Fibroblast of skin of right quadriceps (primary cell): ENCODE data around the gene GPR50.
A peak's percentile ranks its signal among the peaks of the same experiment; 100 is the strongest.

Experiments
- DNase-seq: peaks from one replicate; pipeline ENCODE4 v3.0.0-alpha.2; 2013

Gene GPR50

GRCh38 chrX:151176231-151176750 is at the start of gene GPR50:
TSS of gene GPR50 (plus strand) at chrX:151176584. CDS start at chrX:151176722, 138 bp downstream.
- no peak for DNase-seq

GRCh38 chrX:151132531-151132930 is 43.9 kb upstream of the GPR50 start:
- no peak for DNase-seq

DNA sequence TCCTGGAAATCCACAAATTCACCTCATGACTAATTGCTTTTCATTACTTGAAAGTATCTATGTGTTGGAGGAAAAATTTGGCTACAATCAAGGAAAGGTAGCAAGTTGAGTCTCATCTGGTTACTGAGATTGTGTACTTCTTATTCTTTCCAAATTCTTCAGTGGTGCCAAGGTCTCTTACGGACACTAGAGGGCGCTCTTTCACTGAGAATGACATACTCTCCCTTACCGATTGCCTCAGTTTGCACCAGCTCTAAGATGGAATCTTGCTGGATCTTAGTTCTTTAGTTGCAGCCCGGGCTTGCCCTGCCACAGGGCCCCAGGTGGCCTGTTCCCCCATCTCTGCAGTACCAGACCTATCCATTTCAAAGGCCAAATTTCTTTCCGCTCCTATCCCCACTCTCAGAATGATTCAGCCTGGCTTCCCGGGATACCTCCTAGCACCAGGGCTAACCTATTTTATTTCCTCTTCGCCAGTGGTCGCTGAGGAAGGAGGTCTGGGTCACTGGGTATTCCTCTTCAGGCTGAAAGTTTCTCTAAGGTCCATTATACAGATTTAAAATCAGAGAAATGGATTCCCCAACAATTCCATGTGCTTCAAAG is 24.6 kb upstream of the GPR50 start:
- DNase-seq, result peak; percentile 35

DNA sequence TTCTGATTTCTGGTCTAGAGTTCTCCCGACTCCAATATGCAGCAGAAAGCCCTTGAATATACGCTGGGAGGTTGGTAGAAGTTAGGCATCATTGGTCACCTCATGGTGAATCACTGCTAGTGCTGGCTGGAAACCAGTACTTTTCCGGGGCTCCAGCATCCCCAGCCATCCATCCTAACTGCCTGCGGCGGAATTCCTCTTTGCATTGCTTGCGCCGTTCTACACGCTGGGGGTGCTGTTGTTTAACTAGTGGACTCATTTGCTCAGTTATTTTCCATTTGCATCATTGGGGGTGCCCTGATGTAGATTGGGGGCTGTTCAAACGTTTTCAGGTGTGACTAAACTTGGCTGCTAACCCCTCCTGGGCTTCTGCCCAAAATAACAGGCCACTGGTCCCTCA is 23.3 kb upstream of the GPR50 start:
- peak; percentile 34 for DNase-seq

GRCh38 chrX:151153667-151154066 is 22.7 kb upstream of the GPR50 start:
- no peak for DNase-seq

- no peak for DNase-seq
Measured at GRCh38 chrX:151155234-151155633, 21.1 kb upstream of the GPR50 start.

GRCh38 chrX:151161690-151162089 is 14.7 kb upstream of the GPR50 start:
- DNase-seq, result no peak

DNA sequence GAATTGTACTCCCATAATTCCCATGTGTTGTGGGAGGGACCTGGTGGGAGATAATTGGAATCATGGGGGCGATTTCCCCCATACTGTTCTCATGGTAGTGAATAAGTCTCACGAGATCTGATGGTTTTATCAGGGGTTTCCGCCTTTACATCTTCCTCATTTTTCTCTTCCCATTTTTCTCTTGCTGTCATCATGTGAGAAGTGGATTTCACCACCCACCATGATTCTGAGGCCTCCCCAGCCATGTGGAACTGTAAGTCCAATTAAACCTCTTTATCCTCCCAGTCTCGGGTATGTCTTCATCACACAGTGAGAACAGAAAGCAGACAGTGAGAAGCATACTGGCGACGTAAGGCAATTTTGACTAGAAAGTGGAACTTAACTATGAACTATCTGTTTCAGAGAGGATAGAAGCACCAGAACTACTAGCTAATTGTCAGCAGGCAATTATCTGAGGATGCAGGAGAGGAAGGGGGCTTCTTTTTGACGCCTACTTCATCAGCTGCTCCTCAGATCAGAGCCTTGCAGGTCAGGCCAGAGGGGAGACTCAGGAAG is 8.5 kb upstream of the GPR50 start:
- no peak for DNase-seq

- no peak for DNase-seq
Measured at GRCh38 chrX:151169783-151170182, 6.6 kb upstream of the GPR50 start.

- DNase-seq, result no peak
Measured at GRCh38 chrX:151174581-151175282, 1.7 kb upstream of the GPR50 start.

DNA sequence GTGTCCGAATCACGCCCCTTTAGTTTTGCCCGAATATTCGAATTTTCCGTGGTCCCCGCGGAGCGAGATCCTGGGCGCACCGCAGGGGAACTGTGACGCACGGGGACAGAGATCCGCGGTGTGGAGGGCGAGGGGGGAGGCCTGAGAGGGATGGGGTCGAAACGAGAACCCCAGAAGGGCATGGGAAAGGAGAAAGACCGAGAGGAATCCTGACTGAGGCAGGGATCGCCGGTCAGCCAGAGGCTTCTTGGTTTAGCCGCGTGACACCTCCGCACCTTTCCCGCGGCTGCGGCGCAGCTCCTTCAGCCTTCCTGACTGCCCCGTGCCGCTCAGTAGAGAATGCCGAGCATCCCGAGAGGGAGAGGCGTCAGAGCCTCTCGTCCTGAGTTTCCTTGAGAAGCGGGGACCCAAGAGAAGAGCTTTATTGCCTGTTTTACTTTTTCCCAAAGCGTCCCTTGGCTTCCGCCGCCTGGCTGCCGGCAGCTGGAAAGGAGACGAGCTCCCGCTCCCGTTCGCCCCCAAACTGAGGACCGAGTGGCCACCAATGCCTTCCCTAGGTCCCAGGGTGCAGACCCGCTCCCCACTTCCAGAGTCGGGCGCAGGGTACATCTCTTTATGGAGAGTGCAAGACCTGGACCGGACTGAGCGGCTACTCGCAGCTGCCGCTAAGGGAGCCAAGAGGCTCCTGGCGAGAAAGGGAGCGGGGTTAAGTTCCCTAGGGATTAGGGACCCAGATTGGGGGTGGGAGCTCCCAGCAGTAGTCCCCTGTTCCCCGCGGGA is 911 bp upstream of the GPR50 start:
- DNase-seq, result no peak

DNA sequence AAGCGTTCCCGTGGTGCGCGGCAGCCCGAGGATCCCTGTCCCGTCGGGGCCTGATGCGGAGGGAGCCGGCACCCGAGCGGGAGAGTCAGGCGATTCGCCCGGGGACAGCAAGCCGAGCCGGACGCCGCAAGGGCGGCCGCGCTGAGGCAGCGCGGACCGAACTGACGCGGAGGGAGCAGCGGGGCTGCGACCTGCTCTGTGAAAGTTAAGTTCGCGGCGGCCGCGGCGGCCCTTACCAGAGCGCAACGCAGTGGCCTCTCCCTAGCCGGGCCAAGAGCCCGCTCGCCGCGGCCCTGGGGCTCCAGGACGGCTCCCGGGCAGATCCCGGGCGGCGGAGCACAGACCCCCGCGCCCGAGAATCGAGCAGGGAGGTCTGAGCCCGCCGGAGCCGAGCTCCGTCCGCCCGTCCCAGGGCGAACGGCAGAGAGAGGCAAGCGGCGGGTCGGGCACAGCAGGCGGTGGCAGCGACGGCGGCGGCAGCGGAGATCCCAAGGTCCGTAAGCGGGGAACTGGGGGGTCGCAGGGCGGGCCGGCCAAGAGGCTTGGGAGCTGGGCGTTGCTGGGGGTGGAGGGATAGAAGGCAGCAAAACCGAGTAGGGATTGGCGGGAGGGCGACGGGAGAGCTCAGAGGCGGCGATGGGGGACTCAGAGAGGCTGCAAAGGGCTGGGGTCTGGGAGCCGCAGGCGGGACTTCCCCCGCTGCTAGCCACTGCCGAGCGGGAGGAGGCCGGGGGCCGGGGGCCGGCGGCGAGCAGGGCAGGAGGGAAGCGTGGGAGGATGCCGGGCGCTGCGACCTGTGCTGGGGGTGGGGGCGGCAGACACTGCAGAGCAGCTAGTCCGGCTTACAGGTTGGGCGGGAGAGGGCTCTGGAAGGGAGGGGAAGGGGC is 1.0 kb downstream of the GPR50 start:
- DNase-seq, result no peak

- no peak for DNase-seq
Measured at GRCh38 chrX:151178746-151179145, 2.4 kb downstream of the GPR50 start.

DNA sequence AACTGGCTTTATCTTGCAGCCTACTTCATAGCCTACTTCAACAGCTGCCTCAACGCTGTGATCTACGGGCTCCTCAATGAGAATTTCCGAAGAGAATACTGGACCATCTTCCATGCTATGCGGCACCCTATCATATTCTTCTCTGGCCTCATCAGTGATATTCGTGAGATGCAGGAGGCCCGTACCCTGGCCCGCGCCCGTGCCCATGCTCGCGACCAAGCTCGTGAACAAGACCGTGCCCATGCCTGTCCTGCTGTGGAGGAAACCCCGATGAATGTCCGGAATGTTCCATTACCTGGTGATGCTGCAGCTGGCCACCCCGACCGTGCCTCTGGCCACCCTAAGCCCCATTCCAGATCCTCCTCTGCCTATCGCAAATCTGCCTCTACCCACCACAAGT is 4.0 kb downstream of the GPR50 start:
- no peak for DNase-seq

GRCh38 chrX:151181088-151181487 is 4.7 kb downstream of the GPR50 start:
- DNase-seq, result no peak

- no peak for DNase-seq
Measured at GRCh38 chrX:151183233-151183753, 6.9 kb downstream of the GPR50 start.

- DNase-seq, result no peak
Measured at GRCh38 chrX:151183912-151184565, 7.7 kb downstream of the GPR50 start.

- no peak for DNase-seq
Measured at GRCh38 chrX:151184705-151185104, 8.3 kb downstream of the GPR50 start.

DNA sequence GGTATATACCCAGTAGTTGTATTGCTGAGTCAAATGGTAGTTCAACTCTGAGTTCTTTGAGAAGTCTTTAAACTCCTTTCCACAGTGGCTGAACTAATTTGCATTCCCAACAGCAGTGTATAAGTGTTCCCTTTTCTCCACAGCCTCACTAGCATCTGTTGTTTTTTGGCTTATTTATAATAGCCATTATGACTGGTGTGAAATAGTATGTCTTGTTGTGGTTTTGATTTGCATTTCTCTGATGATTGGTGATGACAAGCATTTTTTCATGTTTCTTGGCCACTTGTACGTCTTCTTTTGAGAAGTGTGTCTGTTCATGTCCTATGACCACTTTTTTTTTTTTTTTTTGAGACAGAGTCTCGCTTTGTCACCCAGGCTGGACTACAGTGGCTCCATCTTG is 30.5 kb downstream of the GPR50 start:
- no peak for DNase-seq

DNA sequence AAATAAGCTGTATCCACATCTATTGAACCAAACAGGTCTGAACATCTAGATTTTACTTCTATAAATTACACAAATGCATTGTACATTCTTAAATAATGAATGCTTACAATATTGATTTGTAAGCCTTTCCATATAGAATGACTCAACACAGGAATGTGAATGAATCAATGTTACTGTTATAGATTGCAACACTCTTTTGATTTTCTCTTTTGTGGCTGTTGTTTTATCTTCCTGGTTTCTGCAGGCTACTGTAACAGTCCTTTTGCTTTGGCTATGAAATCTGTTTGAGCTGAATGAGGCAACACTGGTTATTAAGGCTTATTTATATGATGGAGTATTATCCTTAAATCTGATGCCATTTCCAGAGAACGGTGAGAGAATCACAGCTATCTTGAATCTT is 49.5 kb downstream of the GPR50 start:
- peak; percentile 26 for DNase-seq

GRCh38 chrX:151226941-151227340 is 50.6 kb downstream of the GPR50 start:
- DNase-seq, result no peak

DNA sequence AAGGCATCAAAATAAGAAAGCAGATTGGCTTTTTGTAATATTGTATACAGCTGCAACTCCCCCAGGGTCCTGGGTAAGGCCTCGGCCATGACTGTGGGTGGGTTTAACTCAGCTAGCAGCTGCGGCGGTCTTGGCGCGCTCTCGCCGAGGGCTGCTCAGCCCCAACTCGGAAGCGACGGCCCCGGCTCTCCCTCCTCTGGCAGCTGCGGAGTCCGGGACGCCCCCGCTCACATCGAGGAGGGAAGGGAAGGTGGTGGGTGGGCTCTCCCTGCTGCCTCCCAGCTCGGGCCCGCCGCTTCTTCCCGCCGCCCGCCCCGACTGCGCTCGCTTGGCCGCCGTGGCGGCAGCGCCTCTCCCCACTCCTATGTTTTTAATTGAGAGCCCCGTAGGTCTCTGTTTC is 51.2 kb downstream of the GPR50 start:
- no peak for DNase-seq
